ENCODE measurements around the gene ANKRD2.

The ANKRD2 gene

DNA sequence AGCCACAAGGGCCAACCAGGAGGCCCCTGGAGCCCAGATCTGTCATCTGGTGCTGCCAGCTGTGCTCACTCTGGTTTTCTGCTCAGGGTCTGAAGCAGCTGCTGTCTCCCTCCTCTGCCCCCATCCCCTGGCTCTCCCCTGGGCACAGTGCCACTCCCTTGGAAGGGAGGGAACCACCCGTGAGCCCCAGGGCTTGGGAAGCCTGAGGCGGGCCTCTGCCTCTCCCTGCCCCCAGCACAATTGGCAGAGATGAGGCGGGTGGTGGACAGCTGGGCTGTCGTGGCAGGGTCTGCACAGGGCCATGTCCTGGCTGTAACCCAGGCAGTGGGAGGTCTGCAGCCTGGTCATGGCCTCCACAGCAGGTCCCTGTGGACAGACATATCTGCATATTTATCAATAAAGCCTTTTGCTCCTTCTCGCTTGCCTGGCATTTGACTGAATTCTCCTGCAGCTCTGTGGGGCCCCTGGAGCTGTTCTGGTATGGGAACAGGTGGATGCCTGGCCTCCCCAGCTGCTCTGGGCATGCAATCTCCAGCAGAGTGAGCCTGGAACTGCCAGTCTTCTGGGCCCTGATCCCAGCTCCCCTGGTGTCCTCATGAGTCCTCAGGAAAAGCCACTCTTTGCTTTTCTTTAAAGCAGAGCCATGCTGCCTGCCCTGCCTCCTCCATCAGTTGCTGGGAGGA lies 1.6 kb upstream of the ANKRD2 start:
- no peak for TF ChIP-seq BCL6B (tag by site-specific recombination; IDR thresholded peaks at IDR 0.05)
- TF ChIP-seq ZNF747 (tag by site-specific recombination; IDR thresholded peaks at IDR 0.05) = no peak
- TF ChIP-seq GLIS1 (tag by site-specific recombination; IDR thresholded peaks at IDR 0.05) = peak; percentile 58
- Histone ChIP-seq H3K9me3 (ENCODE audit: control insufficient read depth, insufficient read depth, low read depth, low read length) (no peaks in the 10 kb centered on the region), H3K36me3 (ENCODE audit: control insufficient read depth in 2 of 2, insufficient read depth in 1 of 2, low read length in 2 of 2) (peaks cover 0 to 12% of the 10 kb centered on the region in 2 experiments; a peak in 2 of 3 replicates), H3K4me1 (ENCODE audit: control insufficient read depth, insufficient read depth, low read length) (peaks cover 8% of the 10 kb centered on the region), H3K27ac (ENCODE audit: extremely low read depth, low read depth, low read length) (no peak overlapping the region), H3K4me3 (ENCODE audit: low read depth, low read length) (no peak overlapping the region)
- CTCF ChIA-PET = interaction anchor here (0.6 to 5.1 kb wide), 13 partner anchors 11 to 161 kb away, joined by 3 to 78 read pairs (median 5); no protein-coding TSS in a partner anchor
- POLR2A ChIA-PET = no interaction called here

DNA sequence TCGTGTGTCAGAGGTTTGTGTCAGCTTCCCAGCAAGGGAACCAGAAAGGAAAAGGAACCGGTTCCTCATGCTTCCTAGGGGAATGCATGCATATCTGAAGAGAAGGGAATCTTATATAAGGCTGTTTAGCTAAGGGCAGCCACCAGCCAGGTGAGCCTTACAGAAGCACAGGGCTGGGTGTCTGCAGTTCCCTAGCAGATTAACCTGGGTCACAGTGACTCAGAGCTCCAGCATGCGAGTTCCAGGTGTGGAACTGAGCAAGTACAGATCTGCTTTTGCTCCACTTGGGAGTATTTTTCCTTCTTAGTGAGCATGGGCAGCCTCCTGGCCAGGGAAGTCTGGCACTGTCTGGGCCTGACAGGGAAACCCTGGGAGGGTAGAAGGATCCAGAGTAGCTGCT lies 957 bp upstream of the ANKRD2 start:
- CTCF ChIA-PET = interaction anchor here (0.6 to 5.1 kb wide), 23 partner anchors 12 to 301 kb away, joined by 3 to 78 read pairs (median 4); partner anchors contain the start of gene HOGA1
- TF ChIP-seq ZNF768 (tag by site-specific recombination; IDR thresholded peaks at IDR 0.05) = no peak
- no peak for TF ChIP-seq IKZF3 (tag by site-specific recombination; IDR thresholded peaks at IDR 0.05)
- no peak for TF ChIP-seq ZNF114 (tag by site-specific recombination; IDR thresholded peaks at IDR 0.05)
- no peak for TF ChIP-seq ZNF24 (tag by site-specific recombination; IDR thresholded peaks at IDR 0.05)
- TF ChIP-seq ZBTB48 (tag by site-specific recombination; IDR thresholded peaks at IDR 0.05) = no peak
- TF ChIP-seq ZNF692 (tag by site-specific recombination; IDR thresholded peaks at IDR 0.05) = no peak
- TF ChIP-seq ZNF311 (tag by site-specific recombination; IDR thresholded peaks at IDR 0.05; ENCODE audit: borderline replicate concordance) = no peak
- TF ChIP-seq ZNF138 (tag by site-specific recombination; IDR thresholded peaks at IDR 0.05; ENCODE audit: borderline replicate concordance) = no peak
- no peak for TF ChIP-seq ZNF596 (tag by site-specific recombination; IDR thresholded peaks at IDR 0.05)
- no peak for TF ChIP-seq ZNF585B (tag by site-specific recombination; IDR thresholded peaks at IDR 0.05)
- TF ChIP-seq ZBTB1 (tag by site-specific recombination; IDR thresholded peaks at IDR 0.05) = no peak
- TF ChIP-seq MYNN (tag by site-specific recombination; IDR thresholded peaks at IDR 0.05; ENCODE audit: borderline replicate concordance) = no peak
- peaks cover 8% of the 10 kb centered on the region for H3K4me1 ChIP-seq (ENCODE audit: control insufficient read depth, insufficient read depth, low read length)
- POLR2A ChIA-PET = interaction anchor here (0.6 to 1.5 kb wide), 2 partner anchors 13 to 16 kb away, joined by 4 to 5 read pairs; partner anchors contain the start of gene HOGA1
- no peak overlapping the region for H3K4me3 ChIP-seq (ENCODE audit: low read depth, low read length)
- H3K36me3 ChIP-seq (ENCODE audit: control insufficient read depth in 2 of 2, insufficient read depth in 1 of 2, low read length in 2 of 2) = peaks cover 0 to 12% of the 10 kb centered on the region in 2 experiments; a peak in 2 of 3 replicates
- no peaks in the 10 kb centered on the region for H3K9me3 ChIP-seq (ENCODE audit: control insufficient read depth, insufficient read depth, low read depth, low read length)
- H3K27ac ChIP-seq (ENCODE audit: extremely low read depth, low read depth, low read length) = no peak overlapping the region

GRCh38 chr10:97573021-97573420 lies 442 bp downstream of the ANKRD2 start:
- CTCF ChIA-PET = interaction anchor here (0.6 to 5.1 kb wide), 16 partner anchors 9 to 128 kb away, joined by 3 to 78 read pairs (median 8); partner anchors contain the start of gene HOGA1
- Histone ChIP-seq H3K4me3 (ENCODE audit: low read depth, low read length) (no peak overlapping the region), H3K27ac (ENCODE audit: extremely low read depth, low read depth, low read length) (no peak overlapping the region), H3K36me3 (ENCODE audit: control insufficient read depth in 2 of 2, insufficient read depth in 1 of 2, low read length in 2 of 2) (peaks cover 0 to 12% of the 10 kb centered on the region in 2 experiments; a peak in 2 of 3 replicates), H3K9me3 (ENCODE audit: control insufficient read depth, insufficient read depth, low read depth, low read length) (no peaks in the 10 kb centered on the region), H3K4me1 (ENCODE audit: control insufficient read depth, insufficient read depth, low read length) (peaks cover 6% of the 10 kb centered on the region)
- POLR2A ChIA-PET = interaction anchor here (0.7 to 1.5 kb wide), 2 partner anchors 11 to 142 kb away, joined by 3 to 5 read pairs; partner anchors contain the start of gene HOGA1
- TF ChIP-seq ZXDB (tag by site-specific recombination; IDR thresholded peaks at IDR 0.05) (no peak), ZIC2 (tag by site-specific recombination; IDR thresholded peaks at IDR 0.05) (0 out of 2 replicates have a peak, but pooled peaks have one; percentile 3)
